Measurements from ENCODE around the gene CHD1.
"Not testable (repeated sequence)": the region's sequence is repeated elsewhere in the genome, so short reads cannot be mapped to it uniquely, and the experiment has no call there.

The CHD1 gene

GRCh38 chr5:98928873-98929709 is at the start of gene CHD1:
CHD1 (minus strand) TSS chr5:98929007; CDS start chr5:98926386, 2,621 bp downstream.
- DNase-seq (ENCODE audit: low read depth in 2 of 2): peak; percentile 92

GRCh38 chr5:98978528-98978927 is 49.7 kb upstream of the CHD1 start:
- DNase-seq (ENCODE audit: low read depth in 2 of 2): no peak

- no peak for DNase-seq (ENCODE audit: low read depth in 2 of 2)
Observed at GRCh38 chr5:98977723-98978122, 48.9 kb upstream of the CHD1 start.

- no peak for DNase-seq (ENCODE audit: low read depth in 2 of 2)
Observed at GRCh38 chr5:98975682-98976407, 47.0 kb upstream of the CHD1 start.

- DNase-seq (ENCODE audit: low read depth in 2 of 2): no peak
Observed at GRCh38 chr5:98975223-98975622, 46.4 kb upstream of the CHD1 start.

GRCh38 chr5:98969400-98969799 is 40.6 kb upstream of the CHD1 start:
- DNase-seq (ENCODE audit: low read depth in 2 of 2): no peak

GRCh38 chr5:98968056-98968564 is 39.3 kb upstream of the CHD1 start:
- DNase-seq (ENCODE audit: low read depth in 2 of 2): no peak

- DNase-seq (ENCODE audit: low read depth in 2 of 2): no peak
Observed at GRCh38 chr5:98965226-98965625, 36.4 kb upstream of the CHD1 start.

- DNase-seq (ENCODE audit: low read depth in 2 of 2): no peak
Observed at GRCh38 chr5:98964621-98965020, 35.8 kb upstream of the CHD1 start.

- no peak for DNase-seq (ENCODE audit: low read depth in 2 of 2)
Observed at GRCh38 chr5:98963019-98963418, 34.2 kb upstream of the CHD1 start.

- DNase-seq (ENCODE audit: low read depth in 2 of 2): no peak
Observed at GRCh38 chr5:98962587-98962986, 33.8 kb upstream of the CHD1 start.

- no peak for DNase-seq (ENCODE audit: low read depth in 2 of 2)
Observed at GRCh38 chr5:98961665-98962344, 33.0 kb upstream of the CHD1 start.

- DNase-seq (ENCODE audit: low read depth in 2 of 2): no peak
Observed at GRCh38 chr5:98957307-98957706, 28.5 kb upstream of the CHD1 start.

GRCh38 chr5:98955888-98956287 is 27.1 kb upstream of the CHD1 start:
- not testable (repeated sequence) for DNase-seq (ENCODE audit: low read depth in 2 of 2)

GRCh38 chr5:98955471-98955870 is 26.7 kb upstream of the CHD1 start:
- DNase-seq (ENCODE audit: low read depth in 2 of 2): not testable (repeated sequence)

- DNase-seq (ENCODE audit: low read depth in 2 of 2): no peak
Observed at GRCh38 chr5:98954392-98955028, 25.7 kb upstream of the CHD1 start.

GRCh38 chr5:98942847-98943246 is 14.0 kb upstream of the CHD1 start:
- DNase-seq (ENCODE audit: low read depth in 2 of 2): no peak

GRCh38 chr5:98941131-98941883 is 12.5 kb upstream of the CHD1 start:
- DNase-seq (ENCODE audit: low read depth in 2 of 2): no peak

- DNase-seq (ENCODE audit: low read depth in 2 of 2): no peak
Observed at GRCh38 chr5:98940581-98940980, 11.8 kb upstream of the CHD1 start.

- no peak for DNase-seq (ENCODE audit: low read depth in 2 of 2)
Observed at GRCh38 chr5:98938464-98938863, 9.7 kb upstream of the CHD1 start.
